Measurements from ENCODE around the gene CAPN12. TPM values are rescaled to one million over a fixed set of nuclear protein-coding genes. Genes with fewer than 3 reads are reported as not detected.

The CAPN12 gene
- total and polyA plus RNA-seq, 5 donors = 0.22 to 0.91 (median 0.63) TPM

DNA sequence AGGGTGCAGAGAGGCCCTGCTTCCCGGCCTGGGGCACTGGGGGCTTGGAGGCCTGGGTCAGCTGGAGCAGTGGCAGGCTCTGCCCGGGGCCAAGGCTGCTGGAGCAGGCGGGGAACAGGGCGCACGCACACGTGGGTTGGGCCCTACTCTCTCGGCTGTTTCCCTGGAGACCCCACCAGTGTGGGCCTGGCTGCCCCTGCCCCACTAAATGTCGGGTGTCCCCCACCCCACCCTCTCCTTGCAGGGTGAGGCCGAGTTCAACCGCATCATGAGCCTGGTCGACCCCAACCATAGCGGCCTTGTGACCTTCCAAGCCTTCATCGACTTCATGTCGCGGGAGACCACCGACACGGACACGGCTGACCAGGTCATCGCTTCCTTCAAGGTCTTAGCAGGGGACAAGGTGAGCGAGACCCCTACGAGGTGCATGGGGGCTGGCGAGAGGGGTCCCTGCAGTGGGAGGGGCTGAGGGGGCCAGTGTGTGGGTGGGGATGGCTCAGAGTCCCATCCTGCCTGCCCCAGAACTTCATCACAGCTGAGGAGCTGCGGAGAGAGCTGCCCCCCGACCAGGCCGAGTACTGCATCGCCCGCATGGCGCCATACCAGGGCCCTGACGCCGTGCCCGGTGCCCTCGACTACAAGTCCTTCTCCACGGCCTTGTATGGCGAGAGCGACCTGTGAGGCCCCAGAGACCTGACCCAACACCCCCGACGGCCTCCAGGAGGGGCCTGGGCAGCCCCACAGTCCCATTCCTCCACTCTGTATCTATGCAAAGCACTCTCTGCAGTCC, 15.3 kb downstream of the CAPN12 start:
- Histone ChIP-seq H3K4me3 (ENCODE audit: low read length) (no peak overlapping the region), H3K27me3 (ENCODE audit: control insufficient read depth, insufficient read depth) (no peaks in the 10 kb centered on the region), H3K4me1 (ENCODE audit: control insufficient read depth, insufficient read depth, low read length) (no peaks in the 10 kb centered on the region), H3K27ac (ENCODE audit: low read length) (no peak overlapping the region), H3K9me3 (ENCODE audit: control insufficient read depth, low read length) (no peaks in the 10 kb centered on the region)
- ATAC-seq (peak in 1 of 2 donors; percentile 1), DNase-seq (peak; percentile 28 to 71 (median 59))
- WGBS = 79% methylated on average over 37 of the region's 37 CpGs
- intact Hi-C loops (cut with DNase I) = loop anchor here in 1 of 4 donors (5.0 kb wide), 1 partner anchor 77 kb away; no protein-coding TSS in a partner anchor

GRCh38 chr19:38727868-38728660, 16.2 kb downstream of the CAPN12 start:
- no peaks in the 10 kb centered on the region for H3K27me3 ChIP-seq (ENCODE audit: control insufficient read depth, insufficient read depth)
- peak; percentile 22 to 45 for ATAC-seq
- no peak overlapping the region for H3K4me3 ChIP-seq (ENCODE audit: low read length)
- no peaks in the 10 kb centered on the region for H3K9me3 ChIP-seq (ENCODE audit: control insufficient read depth, low read length)
- WGBS = 50% methylated on average over 33 of the region's 33 CpGs
- DNase-seq = peak; percentile 52 to 80 (median 77)
- intact Hi-C loops (cut with DNase I) = loop anchor here in 1 of 4 donors (5.0 kb wide), 1 partner anchor 76 kb away; no protein-coding TSS in a partner anchor
- peaks cover 1% of the 10 kb centered on the region for H3K4me1 ChIP-seq (ENCODE audit: control insufficient read depth, insufficient read depth, low read length)
- no peak overlapping the region for H3K27ac ChIP-seq (ENCODE audit: low read length)

GRCh38 chr19:38727306-38727867, 16.9 kb downstream of the CAPN12 start:
- Histone ChIP-seq H3K27ac (ENCODE audit: low read length) (no peak overlapping the region), H3K4me3 (ENCODE audit: low read length) (no peak overlapping the region), H3K4me1 (ENCODE audit: control insufficient read depth, insufficient read depth, low read length) (peaks cover 7% of the 10 kb centered on the region), H3K27me3 (ENCODE audit: control insufficient read depth, insufficient read depth) (no peaks in the 10 kb centered on the region), H3K9me3 (ENCODE audit: control insufficient read depth, low read length) (no peaks in the 10 kb centered on the region)
- DNase-seq (peak in 2 of 3 donors; percentile 13 to 49), ATAC-seq (no peak)
- intact Hi-C loops (cut with DNase I) = loop anchor here in 1 of 4 donors (5.0 kb wide), 1 partner anchor 75 kb away; no protein-coding TSS in a partner anchor
- WGBS = 81% methylated on average over 17 of the region's 17 CpGs

DNA sequence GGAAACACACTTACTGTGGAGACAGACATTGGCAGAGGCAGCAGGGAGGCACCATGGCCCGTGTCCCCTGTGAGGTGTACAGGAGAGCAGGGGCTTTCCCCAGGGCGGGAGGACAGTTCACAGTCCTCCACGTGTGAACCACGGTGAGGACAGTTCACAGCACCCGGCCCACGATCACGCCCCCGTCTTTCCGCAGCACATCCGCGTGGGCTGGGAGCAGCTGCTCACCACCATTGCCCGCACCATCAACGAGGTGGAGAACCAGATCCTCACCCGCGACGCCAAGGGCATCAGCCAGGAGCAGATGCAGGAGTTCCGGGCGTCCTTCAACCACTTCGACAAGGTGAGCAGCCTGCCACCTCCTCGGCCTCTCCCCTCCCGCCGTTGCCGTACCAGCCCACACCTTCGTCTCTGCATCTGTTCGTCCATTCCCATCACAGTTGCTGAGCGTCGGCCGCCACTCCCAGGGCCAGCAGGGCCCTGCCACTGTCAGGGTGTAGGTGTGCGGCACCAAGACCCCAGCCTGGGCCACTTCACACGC, 17.4 kb downstream of the CAPN12 start:
- ATAC-seq = no peak

DNA sequence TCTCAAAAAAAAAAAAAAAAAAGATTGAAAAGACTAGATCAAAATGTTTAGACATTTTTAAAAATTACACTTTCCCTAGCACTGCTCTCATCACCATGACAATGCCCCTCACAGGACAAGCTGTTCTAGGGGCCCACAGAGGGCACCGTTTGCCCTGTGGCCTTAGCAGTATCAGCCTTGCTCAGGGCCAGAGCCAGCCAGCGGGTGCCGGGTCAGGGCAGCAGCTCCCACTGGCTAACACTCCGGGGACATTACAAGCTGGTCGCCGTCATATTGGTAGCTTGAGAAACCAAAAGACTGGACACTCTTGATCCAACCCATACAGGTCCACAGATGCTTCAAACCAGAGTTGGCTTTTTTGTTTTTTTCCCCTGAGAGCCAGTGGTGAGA, 18.0 kb downstream of the CAPN12 start:
- Histone ChIP-seq H3K4me3 (ENCODE audit: low read length) (no peak overlapping the region), H3K27ac (ENCODE audit: low read length) (no peak overlapping the region), H3K27me3 (ENCODE audit: control insufficient read depth, insufficient read depth) (no peaks in the 10 kb centered on the region), H3K9me3 (ENCODE audit: control insufficient read depth, low read length) (no peaks in the 10 kb centered on the region), H3K4me1 (ENCODE audit: control insufficient read depth, insufficient read depth, low read length) (peaks cover 14% of the 10 kb centered on the region)
- intact Hi-C loops (cut with DNase I) = loop anchor here in 1 of 4 donors (5.0 kb wide), 1 partner anchor 74 kb away; no protein-coding TSS in a partner anchor
- WGBS = 80% methylated on average over 6 of the region's 6 CpGs
- no peak for ATAC-seq
- DNase-seq = peak; percentile 8 to 51 (median 50)

More for the DNA sequence above, 17.4 kb downstream of the CAPN12 start:
- peak; percentile 16 to 63 (median 47) for DNase-seq
- intact Hi-C loops (cut with DNase I) = loop anchor here in 1 of 4 donors (5.0 kb wide), 1 partner anchor 75 kb away; no protein-coding TSS in a partner anchor
- Histone ChIP-seq H3K9me3 (ENCODE audit: control insufficient read depth, low read length) (no peaks in the 10 kb centered on the region), H3K4me1 (ENCODE audit: control insufficient read depth, insufficient read depth, low read length) (peaks cover 9% of the 10 kb centered on the region), H3K4me3 (ENCODE audit: low read length) (no peak overlapping the region), H3K27me3 (ENCODE audit: control insufficient read depth, insufficient read depth) (no peaks in the 10 kb centered on the region), H3K27ac (ENCODE audit: low read length) (no peak overlapping the region)
- 71% methylated on average over 30 of the region's 30 CpGs for WGBS

GRCh38 chr19:38725469-38726283, 18.6 kb downstream of the CAPN12 start:
- 91% methylated on average over 21 of the region's 21 CpGs for WGBS
- intact Hi-C loops (cut with DNase I) = loop anchor here in 1 of 4 donors (5.0 kb wide), 1 partner anchor 73 kb away; no protein-coding TSS in a partner anchor
- Histone ChIP-seq H3K9me3 (ENCODE audit: control insufficient read depth, low read length) (no peaks in the 10 kb centered on the region), H3K27me3 (ENCODE audit: control insufficient read depth, insufficient read depth) (no peaks in the 10 kb centered on the region), H3K4me1 (ENCODE audit: control insufficient read depth, insufficient read depth, low read length) (peaks cover 17% of the 10 kb centered on the region), H3K4me3 (ENCODE audit: low read length) (no peak overlapping the region), H3K27ac (ENCODE audit: low read length) (no peak overlapping the region)
- DNase-seq = peak; percentile 13 to 40 (median 32)
- ATAC-seq = no peak

DNA sequence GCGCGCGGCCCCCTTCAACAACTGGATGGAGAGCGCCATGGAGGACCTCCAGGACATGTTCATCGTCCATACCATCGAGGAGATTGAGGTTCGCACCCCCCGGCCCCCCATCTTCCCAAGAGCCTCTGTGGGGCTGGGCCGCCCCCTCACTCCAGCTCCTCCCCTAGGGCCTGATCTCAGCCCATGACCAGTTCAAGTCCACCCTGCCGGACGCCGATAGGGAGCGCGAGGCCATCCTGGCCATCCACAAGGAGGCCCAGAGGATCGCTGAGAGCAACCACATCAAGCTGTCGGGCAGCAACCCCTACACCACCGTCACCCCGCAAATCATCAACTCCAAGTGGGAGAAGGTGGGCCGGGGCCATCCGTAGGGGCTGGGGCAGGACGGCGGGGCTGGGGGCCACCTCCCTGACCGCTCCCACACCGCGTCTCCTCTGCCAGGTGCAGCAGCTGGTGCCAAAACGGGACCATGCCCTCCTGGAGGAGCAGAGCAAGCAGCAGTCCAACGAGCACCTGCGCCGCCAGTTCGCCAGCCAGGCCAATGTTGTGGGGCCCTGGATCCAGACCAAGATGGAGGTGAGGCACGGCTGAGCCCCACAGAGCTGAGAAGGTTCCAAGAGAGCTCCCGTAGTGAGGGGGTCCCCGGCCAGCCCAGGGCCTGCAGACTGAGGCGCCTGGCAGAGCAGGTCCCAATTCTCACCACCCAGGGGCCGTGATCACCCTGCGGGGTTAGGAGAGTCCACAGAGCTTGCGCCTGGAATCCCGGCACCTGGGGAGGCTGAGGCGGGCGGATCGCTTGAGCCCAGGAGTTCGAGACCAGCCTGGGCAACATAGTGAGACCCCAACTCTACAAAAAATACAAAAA, 20.1 kb downstream of the CAPN12 start:
- intact Hi-C loops (cut with DNase I) = loop anchor here in 1 of 4 donors (5.0 kb wide), 1 partner anchor 67 kb away; no protein-coding TSS in a partner anchor
- H3K27ac ChIP-seq (ENCODE audit: low read length) = no peak overlapping the region
- peak in 2 of 3 donors; percentile 55 to 66 for DNase-seq
- H3K4me3 ChIP-seq (ENCODE audit: low read length) = no peak overlapping the region
- no peaks in the 10 kb centered on the region for H3K9me3 ChIP-seq (ENCODE audit: control insufficient read depth, low read length)
- WGBS = 92% methylated on average over 42 of the region's 42 CpGs
- H3K4me1 ChIP-seq (ENCODE audit: control insufficient read depth, insufficient read depth, low read length) = peaks cover 26% of the 10 kb centered on the region
- no peak for ATAC-seq
- no peaks in the 10 kb centered on the region for H3K27me3 ChIP-seq (ENCODE audit: control insufficient read depth, insufficient read depth)

- no peak for ATAC-seq
- H3K4me3 ChIP-seq (ENCODE audit: low read length) = no peak overlapping the region
- peak in 1 of 3 donors; percentile 47 for DNase-seq
- intact Hi-C loops (cut with DNase I) = loop anchor here in 1 of 4 donors (5.0 kb wide), 1 partner anchor 66 kb away; no protein-coding TSS in a partner anchor
- no peaks in the 10 kb centered on the region for H3K9me3 ChIP-seq (ENCODE audit: control insufficient read depth, low read length)
- WGBS = 52% methylated on average over 11 of the region's 11 CpGs
- no peaks in the 10 kb centered on the region for H3K27me3 ChIP-seq (ENCODE audit: control insufficient read depth, insufficient read depth)
- peaks cover 29% of the 10 kb centered on the region for H3K4me1 ChIP-seq (ENCODE audit: control insufficient read depth, insufficient read depth, low read length)
- H3K27ac ChIP-seq (ENCODE audit: low read length) = no peak overlapping the region
Measured at GRCh38 chr19:38723606-38723965, 20.7 kb downstream of the CAPN12 start.

DNA sequence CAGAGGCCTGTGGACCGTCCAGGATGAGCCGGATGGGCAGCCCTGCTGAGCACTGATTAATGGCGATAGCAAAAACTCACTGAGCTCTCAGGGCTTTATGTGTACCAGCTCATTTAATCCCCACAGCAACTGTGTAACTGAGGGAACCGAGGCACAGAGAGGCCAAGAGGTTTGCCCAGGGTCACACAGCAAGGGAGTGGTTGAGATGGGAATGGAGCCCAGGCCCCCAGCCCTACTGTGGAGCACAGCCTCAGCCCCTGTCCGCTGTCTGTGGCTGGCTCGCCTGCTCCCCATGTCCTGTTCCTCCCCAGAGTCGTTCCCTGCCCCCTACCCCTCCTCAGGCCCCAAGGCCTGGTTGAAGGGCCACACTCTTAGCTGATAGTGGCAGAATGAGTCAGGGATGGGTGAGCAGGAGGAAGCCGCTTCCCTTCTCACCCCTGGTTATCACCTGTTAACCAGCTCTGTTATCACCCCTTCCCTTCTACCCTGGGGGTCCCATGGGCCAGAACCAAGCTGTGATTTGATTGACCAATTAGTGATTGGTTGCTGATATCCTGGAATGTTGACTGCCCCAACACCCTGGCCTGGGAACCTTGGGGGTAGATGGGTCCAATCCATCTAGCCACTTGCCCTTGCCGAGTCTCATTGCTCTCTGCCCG, 21.2 kb downstream of the CAPN12 start:
- intact Hi-C loops (cut with DNase I) = loop anchor here in 1 of 4 donors (5.0 kb wide), 1 partner anchor 66 kb away; no protein-coding TSS in a partner anchor
- DNase-seq = no peak
- 67% methylated on average over 10 of the region's 10 CpGs for WGBS
- peaks cover 29% of the 10 kb centered on the region for H3K4me1 ChIP-seq (ENCODE audit: control insufficient read depth, insufficient read depth, low read length)
- H3K4me3 ChIP-seq (ENCODE audit: low read length) = no peak overlapping the region
- ATAC-seq = no peak
- H3K9me3 ChIP-seq (ENCODE audit: control insufficient read depth, low read length) = no peaks in the 10 kb centered on the region
- peak overlapping the region; percentile 79 for H3K27ac ChIP-seq (ENCODE audit: low read length)
- no peaks in the 10 kb centered on the region for H3K27me3 ChIP-seq (ENCODE audit: control insufficient read depth, insufficient read depth)

Data from right cardiac atrium (tissue), 5 donors.